DMS 273 (cell line): ENCODE data around the gene CCK.
"Not testable (repeated sequence)": the region's sequence is repeated elsewhere in the genome, so short reads cannot be mapped to it uniquely, and the experiment has no call there.

ENCODE experiments used
- DNase-seq: peaks from one replicate; lab custom pipeline; 2025; ENCODE audit not compliant: unreplicated experiment; lab: John Stamatoyannopoulos, UW

The CCK gene, protein sequence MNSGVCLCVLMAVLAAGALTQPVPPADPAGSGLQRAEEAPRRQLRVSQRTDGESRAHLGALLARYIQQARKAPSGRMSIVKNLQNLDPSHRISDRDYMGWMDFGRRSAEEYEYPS

DNA sequence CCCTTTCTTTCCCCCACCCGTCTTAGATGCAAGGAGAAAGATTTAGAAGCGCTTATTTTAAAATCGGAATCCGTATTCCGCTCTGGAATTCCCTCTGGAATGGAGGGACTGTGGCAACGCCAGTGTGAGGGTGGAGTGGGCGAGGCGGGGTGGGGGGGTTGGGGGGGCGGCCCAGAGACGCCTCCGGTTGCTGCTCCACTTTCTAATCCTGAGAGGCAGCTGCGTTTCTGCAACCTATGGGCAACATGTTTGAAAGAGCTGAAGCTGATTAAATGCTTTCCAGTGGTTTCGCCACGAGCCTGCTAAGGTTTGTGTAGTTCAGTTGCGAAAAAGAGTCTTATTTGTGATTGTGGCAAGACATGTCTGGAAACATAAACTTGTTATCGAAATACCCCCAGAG, at the start of gene CCK:
TSS of gene CCK (minus strand) at position 101 of the 400 bp plus-strand sequence. CDS start 2,555 bp downstream, outside the sequence.
- DNase-seq, result no peak

- peak; percentile 14 for DNase-seq
These were observed 48.4 kb upstream of the CCK start for GRCh38 chr3:42314411-42314810.

- no peak for DNase-seq
These were observed 42.7 kb upstream of the CCK start for GRCh38 chr3:42308651-42309050.

DNA sequence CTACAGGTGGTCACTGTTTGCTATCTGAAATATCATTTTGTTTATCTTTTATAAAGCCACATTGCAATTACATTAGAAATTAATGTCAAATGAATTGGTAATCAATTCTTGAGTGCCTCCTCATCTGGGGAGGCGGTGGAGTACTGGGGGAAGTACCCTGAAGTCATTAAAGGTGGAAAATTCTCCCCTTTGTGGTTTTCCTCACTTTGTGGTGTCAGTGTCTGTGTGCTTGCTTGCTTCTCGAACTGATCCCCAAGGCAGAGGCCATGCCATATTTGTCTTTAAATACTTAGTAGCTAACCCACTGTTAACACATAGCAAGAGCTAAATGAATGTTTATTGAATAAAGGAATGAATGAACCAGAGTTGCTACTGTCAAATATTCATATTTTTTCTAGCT, 40.5 kb upstream of the CCK start:
- DNase-seq, result no peak

- no peak for DNase-seq
These were observed 37.1 kb upstream of the CCK start for GRCh38 chr3:42302924-42303634.

DNA sequence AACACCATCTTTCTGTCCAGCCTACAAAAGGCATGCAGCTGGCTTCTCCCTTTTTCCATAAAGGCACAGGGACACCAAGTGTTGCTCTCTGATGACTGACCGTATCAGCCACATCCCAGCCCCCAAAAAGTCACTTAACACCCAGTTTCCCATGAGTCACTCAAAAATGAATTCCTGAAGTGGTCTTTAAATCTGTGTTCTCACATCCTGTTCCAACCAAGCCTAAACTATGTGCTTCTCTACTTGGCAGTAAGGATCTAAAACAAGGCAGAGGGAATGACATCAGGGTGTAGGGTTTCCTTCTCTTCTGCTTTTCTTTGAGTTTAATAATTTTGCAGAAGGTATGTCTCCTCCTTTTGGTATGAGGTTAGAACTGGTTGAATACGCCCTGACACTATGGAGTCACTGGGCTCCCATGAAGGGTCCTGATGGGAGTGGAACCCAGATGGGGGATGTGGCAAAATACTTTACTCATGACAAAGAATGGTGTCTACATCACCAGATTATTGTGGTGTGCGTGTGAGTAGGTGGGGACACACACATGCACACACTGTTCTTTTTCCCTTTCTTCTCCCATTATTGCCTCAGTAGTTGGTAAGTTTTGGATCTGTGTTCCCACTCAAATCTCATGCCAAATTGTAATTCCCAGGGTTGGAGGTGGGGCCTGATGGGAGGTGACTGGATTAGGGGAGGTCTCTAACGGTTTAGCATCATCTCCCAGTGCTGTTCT, 35.6 kb upstream of the CCK start:
- DNase-seq, result no peak

DNA sequence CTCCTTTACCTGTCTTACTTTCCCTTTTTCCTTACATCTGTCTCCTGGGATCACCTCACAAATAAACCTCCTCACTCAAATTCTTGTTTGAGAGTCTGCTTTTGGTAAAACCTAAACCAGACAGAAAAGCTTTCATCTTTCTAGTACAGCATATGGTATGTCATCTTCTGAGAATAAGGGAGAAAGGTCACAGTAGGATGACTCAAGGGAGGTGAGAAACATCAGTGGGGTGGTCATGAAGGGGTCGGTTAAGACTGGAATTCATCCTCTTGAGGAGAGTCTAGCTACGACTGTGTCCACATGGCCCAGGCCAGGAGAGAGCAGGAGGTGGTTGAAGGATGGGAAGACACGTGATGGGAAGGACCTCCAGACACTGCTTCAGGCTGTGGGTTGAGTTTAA, 34.8 kb upstream of the CCK start:
- DNase-seq, result no peak

- DNase-seq, result peak; percentile 12
These were observed 34.0 kb upstream of the CCK start for GRCh38 chr3:42300013-42300412.

DNA sequence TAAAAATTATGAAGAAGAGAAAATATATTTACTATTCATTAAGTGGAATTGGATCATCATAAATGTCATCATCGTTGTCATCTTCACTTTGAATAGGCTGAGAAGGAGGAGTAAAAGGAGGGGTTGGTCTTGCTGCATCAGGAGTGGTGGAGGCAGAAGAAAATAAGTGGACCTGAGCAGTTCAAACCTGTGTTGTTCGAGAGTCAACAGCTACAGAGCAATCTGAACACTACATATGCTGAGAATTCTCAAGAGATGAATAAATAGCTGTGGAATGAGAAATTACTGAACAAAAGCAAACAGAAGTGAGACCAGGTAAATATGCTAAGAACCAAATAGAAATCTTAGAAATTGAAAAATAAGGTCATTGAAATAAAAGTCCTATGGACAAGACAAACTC, 32.3 kb upstream of the CCK start:
- no peak for DNase-seq

DNA sequence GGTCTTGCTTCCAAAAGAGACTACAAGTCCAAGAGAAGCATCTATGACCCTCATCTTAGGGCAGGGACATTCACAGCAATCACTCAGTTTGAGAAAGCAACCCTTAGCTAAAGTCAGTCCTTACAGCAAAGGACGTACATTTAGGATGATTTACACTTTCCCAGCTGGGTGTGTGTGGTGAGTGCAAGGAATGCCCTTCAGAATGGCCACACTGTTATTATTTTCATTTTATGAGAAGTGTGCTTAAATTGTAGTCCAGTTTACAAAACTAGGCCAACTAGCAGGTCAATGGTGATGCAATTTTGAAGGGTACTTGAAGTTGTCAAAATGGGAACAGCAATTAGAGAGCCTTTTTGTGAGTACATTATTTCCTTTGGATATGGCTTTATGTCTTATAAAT, 26.0 kb upstream of the CCK start:
- no peak for DNase-seq

DNA sequence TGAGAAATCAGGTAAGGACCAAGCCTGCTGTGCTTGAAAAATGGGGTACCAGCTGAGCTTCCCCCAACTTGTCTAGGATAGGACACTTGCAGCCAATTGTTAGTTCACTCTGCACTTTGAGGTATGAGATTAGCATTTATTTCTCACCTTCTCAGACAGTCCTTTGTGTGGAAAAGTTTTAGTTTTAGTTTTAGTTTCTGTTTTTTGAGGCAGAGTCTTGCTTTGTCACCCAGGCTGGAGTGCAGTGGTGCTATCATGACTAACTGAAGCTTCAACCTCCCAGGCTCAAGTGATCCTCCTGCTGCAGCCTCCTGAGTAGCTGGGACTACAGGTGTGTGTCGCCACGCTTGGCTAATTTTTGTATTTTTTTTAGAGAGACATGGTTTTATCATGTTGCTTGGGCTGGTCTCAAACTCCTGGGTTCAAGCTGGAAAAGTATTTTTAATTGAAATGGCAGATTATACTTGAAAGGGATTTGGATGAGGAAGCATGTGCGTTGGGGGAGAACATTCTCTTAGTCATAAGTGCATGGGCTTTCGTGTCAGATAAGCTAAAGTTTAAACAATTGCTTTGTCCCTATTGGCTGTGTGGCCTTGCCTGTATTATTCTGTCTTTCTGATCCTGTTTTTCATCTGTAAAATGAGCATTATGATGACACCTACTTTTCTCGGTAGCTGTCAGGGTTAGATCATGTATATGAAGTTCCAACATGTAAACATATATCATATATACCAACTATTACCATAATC, 25.2 kb upstream of the CCK start:
- DNase-seq, result no peak

- DNase-seq, result peak; percentile 44
These were observed 23.0 kb upstream of the CCK start for GRCh38 chr3:42289026-42289425.

GRCh38 chr3:42288385-42288784, 22.4 kb upstream of the CCK start:
- no peak for DNase-seq

- DNase-seq, result not testable (repeated sequence)
These were observed 21.4 kb upstream of the CCK start for GRCh38 chr3:42287423-42287822.

DNA sequence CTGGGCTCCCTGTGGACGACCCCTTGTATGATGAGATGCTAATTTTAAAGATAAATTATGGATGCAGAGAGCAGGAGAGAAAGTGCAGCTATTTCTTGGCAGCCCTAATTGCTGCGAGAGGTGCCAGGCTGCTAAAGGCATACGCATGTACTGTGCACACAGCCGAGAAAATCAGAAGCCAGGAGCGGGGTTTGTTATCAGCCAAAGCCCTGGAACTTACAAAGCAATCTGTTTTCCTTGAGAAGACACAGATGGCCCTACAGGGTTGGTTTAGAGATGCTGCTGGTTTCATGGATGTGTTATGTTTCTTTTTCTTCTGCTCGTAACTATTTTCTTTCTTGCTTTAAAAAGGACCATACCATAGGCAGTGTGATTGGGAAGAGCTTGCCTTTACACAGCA, 11.7 kb upstream of the CCK start:
- no peak for DNase-seq

GRCh38 chr3:42276141-42277132, 10.5 kb upstream of the CCK start:
- no peak for DNase-seq

DNA sequence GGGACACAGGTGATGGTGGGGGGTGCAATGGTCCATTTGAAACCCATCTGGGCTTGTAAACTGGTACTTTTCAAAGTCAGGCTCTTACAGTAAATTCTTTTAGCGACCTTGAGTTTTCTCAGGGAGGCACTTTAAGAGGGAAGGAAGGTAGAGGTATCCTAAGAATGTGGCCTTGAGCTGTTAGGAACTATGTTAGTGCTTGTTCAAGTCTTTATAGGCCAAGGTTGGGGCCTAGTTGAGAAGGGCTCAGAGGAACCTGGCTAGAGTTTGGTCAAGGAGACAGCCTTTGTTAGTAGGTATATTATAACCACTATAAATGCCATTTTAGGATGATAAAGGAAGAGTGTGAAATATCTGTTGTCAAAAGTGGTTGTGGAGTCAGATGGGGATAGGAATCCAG, 9.2 kb upstream of the CCK start:
- DNase-seq, result no peak

DNA sequence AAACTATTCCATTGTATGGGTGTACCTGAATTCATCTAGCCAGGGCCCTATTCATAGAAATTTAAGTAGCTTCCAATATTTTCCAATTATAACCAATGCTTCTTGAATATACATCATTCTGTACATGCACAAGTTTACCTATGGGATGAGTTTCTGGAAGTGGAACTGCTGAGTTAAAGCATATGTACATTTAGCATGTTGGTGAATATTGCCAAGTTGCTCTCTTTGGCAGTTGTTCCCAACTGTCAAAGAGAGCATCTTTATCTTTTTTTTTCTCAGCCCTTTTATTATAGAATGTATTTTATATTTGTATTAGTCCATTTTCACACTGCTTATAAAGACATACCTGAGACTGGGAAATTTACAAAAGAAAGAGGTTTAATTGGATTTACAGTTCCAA, 8.3 kb upstream of the CCK start:
- DNase-seq, result no peak

DNA sequence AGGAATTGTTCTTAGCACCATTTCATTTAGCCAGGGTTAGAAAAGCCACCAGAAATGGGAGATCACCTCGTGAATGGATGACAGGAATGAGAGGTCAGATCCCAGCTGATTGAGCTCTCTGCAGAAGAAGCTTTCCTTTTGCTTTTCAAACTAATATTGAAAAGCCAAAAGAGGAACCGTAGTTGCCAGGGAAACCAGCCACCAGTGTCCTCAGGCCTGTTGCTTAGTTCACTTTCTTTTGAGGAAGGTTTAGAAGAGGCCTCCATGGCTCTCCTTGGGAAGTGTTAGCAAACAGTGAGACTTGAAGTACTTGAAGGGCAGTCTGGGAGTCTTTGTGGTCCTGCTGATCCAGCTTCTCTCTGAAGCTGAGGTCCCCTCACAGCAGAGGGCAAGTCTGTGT, 7.4 kb upstream of the CCK start:
- no peak for DNase-seq

- no peak for DNase-seq
These were observed 5.8 kb upstream of the CCK start for GRCh38 chr3:42271786-42272185.

- DNase-seq, result no peak
These were observed 4.6 kb upstream of the CCK start for GRCh38 chr3:42270561-42270960.
